GM03348 (cell line): ENCODE measurements around the gene CEP97.
"Not testable (repeated sequence)": the region's sequence is repeated elsewhere in the genome, so short reads cannot be mapped to it uniquely, and the experiment has no call there.

Source experiments
- DNase-seq: peaks from one replicate; pipeline ENCODE4 v3.0.0; 2012; ENCODE audit warnings: low spot score

The CEP97 gene, protein sequence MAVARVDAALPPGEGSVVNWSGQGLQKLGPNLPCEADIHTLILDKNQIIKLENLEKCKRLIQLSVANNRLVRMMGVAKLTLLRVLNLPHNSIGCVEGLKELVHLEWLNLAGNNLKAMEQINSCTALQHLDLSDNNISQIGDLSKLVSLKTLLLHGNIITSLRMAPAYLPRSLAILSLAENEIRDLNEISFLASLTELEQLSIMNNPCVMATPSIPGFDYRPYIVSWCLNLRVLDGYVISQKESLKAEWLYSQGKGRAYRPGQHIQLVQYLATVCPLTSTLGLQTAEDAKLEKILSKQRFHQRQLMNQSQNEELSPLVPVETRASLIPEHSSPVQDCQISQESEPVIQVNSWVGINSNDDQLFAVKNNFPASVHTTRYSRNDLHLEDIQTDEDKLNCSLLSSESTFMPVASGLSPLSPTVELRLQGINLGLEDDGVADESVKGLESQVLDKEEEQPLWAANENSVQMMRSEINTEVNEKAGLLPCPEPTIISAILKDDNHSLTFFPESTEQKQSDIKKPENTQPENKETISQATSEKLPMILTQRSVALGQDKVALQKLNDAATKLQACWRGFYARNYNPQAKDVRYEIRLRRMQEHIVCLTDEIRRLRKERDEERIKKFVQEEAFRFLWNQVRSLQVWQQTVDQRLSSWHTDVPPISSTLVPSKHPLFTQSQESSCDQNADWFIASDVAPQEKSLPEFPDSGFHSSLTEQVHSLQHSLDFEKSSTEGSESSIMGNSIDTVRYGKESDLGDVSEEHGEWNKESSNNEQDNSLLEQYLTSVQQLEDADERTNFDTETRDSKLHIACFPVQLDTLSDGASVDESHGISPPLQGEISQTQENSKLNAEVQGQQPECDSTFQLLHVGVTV

DNA sequence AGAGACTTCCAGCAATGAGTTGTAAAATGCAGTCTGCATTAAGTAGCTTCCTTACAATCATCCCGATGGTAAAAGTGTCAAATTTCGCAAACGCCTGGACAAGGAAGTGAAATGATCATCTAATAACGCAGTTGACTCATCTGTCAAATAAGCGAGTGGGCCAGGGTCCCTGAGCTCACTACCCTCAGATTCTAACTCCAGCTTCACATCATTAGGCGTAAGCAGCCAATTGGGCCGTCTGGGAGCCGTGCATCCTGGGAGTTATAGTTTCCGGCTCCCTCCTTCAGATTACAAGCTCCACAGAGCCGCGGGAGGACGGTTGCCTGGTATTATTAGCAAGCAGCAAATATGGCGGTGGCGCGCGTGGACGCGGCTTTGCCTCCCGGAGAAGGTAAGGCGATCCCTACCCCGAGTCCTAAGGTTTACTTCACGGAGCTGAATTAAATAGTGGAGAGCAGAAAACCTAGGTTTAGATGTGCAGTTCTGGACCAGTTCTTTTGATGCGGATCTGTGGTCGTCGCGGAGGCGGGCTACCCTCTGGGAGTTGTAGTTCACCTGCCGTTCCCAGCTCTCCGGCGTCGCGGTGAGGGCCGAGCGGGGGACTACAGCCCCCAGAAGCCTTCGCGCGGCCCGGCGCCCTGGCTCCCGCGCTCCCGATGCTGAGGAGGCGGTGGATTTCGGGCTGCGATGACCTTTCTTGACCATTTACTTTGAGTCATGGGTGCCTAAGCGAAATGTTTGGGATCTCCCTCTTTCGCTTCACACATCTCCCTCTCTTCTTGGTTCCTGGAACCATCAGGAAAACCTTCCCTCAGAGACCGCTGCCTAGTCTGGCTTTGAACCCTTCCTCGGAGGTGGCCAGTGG, at the start of gene CEP97:
Gene CEP97 (plus strand): TSS at position 286 of the 865 bp plus-strand sequence. CDS start 63 bp downstream, at position 349.
- peak; percentile 91 for DNase-seq

DNA sequence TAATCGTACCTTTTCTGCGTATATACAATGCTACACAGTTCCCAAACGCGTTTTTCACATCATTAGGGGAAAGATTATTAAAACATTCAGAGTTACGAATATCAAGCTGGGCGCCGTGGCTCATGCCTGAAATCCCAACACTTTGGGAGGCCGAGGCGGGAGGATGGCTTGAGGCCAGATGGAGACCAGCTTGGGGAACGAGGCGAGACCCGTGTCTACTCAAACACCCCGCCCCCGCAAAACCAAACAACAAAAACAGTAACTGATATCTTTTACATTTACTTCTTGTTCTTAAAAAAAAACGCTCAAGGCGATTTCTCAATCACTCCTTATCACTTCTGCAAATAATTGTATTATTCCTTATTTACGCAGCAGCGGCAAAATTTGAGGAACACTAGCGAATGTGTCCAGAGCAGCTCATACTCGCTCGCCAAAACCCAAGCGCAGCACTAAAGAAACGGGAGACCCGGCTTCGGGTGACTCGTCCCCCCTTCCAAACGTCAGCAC, 48.7 kb upstream of the CEP97 start:
- no peak for DNase-seq

DNA sequence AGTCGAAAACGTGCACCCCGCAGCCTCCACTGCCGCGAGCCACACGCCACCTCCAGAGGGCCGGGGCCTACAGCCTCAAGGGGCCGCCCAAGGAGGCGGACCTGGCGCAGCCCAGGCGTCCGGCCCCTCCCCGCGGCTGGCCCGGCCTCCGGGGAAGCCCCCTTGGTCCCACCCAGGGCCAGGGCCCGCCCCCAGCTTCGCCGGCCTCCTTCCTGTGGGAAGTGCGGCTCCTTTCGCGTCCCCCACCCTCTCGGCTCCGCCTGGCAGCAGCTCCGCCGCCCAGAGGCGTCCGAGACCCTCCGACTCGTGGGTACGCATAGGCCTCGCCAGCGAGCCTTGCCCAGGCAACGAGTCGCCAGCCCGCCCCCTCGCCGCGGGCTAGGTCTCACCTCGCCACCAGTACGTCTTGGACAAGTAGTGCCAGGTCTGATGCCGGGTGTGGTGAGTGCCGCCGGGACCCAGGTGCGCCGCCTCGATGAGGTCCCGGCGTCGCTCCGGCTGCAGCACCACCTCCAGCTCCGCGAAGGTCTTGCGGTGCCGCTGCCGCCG, 48.1 kb upstream of the CEP97 start:
- peak; percentile 98 for DNase-seq

DNA sequence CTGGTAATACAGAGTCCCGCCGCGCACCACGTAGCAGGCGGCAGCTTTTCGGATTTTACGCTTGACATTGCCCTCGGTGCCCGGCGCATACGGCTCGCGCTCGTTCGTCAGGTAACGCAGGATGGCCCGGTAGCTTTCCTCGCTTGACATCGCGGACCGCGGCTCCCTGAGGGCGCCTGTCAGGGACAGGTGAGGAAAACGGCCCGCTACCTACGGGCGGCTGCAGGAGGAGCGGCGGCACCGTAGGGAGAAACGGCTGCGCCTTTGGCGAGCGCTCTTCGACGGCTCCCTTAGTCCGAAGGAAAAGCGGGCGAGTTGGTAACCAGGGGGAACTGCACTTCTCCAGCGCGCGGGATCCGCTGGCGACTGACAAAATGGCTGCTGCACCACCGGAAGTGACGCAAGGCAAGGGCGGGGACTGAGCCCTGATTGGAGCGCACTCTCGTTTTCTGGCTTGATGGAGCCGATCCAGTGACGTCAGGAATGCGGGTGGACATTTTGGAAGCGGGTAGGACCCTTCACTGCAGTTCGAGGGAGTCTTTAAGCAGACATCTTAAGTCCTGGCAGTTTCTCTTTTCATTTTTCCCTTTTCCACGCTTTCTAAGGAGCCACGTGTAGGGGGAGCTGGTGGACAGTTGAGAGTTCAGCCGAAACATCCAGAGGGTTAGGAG, 47.5 kb upstream of the CEP97 start, which contains the start of gene ZBTB11:
Gene ZBTB11 (minus strand): TSS at position 368 of the 671 bp plus-strand sequence. CDS start 218 bp downstream, at position 150.
- DNase-seq, result peak; percentile 97

DNA sequence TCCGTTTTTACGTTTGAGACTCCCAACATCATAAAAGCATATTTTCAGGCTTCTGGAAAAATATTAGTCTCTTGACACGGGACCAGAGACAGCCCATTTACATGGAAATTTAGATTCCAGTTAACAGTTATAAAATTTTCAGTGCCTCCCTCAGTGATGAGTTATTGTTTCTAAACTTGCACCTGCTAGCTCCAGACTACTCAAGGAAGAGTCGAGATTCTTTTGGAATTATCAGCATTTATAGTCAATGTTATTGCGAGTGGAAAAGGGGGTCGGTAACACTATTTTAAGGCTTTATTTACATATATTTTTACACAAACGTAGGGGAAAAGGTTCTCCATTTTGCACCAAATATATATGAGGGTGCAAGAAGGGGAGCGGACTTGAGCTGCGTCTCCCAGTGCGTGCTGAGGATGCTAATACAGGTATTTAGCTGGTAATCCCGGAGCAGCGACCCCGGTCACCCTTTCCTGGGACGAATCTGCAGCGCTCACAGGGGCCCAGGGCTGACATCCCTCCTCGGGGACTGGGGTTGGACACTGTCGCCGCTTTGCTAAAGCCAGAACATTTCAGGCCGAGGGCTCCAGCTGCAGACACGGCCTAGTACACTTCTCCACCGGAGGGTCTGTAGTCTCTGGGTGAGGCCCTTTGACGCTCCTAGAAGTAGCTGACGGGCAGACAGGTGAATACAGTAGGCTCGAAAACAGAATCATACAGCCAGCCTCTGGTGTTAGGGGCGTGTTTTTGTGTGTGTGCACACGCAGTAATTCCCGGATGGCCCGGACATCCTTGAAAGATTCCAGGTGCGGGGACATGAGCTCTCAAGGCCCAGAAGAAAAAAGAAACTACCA, 46.8 kb upstream of the CEP97 start:
- no peak for DNase-seq

DNA sequence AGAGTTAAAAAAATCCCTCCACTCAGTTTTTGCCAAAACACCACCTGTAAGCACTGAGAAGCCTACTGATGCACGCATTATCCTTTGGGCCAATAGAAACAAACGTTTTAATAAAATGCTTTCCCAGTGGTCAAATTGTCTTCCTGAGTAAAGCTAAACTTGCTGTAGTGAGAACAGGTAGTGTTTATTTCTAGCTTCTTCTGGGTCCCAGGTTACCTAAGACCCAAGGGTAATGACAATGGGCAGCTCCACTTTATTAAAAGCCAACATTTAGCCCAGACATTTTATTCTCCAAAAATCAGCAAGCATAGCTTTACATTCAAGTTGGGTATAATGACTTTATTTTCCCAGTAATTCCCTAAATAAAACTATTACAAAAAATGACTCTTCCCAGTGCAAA, 45.6 kb upstream of the CEP97 start:
- not testable (repeated sequence) for DNase-seq

DNA sequence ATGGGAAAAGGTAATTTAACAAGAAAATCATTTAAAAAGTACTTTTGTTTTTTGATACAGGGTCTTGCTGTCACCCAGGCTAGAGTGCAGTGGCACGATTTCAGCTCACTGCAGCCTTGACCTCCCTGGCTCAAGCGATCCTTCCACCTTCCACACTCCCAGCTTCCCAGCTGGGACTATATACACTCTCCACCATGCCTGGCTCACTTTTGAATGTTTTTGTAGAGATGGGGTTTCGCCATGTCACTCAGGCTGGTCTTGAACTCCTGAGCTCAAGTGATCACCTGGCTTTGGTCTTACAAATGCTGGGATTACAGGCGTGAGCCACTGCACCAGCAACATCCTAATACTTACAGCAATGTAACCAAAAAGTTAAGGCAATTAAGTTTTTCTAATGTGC, 43.9 kb upstream of the CEP97 start:
- no peak for DNase-seq

DNA sequence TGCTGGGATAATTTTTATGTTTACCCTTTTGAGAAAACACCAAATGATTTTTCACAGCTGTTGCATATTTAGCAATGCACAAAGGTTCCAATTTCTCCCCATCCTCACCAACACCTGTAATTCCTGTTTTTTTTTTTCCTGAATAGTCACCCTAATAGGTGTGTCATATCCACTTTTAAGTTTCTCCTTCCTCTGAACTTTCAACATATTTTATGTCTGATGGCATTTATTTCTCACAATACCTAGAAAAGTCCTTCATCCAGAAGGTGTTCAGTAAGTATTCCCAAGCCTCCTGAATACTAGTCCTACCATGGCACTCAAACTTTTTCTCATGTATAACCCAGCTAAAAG, 39.4 kb upstream of the CEP97 start:
- no peak for DNase-seq

DNA sequence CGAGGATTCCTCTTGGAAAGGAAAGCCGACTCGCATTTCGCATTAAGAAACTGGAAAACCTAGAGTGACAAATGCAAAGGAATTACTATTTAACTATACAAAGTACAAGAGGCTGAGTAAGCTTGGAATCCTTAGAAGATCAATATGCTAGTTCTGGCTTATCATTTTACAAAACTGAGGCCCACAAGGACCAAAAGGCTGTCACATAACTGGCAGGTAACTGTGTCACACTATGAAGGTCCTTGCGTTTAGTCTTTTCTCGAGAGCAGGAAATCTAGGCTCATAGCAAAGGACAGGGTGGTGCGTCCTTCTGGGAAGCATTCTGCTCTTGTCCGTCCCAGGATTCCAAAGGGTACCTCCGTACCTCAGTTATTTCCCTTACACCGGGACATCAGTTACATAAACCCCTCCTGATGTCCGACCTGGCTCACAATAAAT, 38.5 kb upstream of the CEP97 start:
- peak; percentile 5 for DNase-seq

DNA sequence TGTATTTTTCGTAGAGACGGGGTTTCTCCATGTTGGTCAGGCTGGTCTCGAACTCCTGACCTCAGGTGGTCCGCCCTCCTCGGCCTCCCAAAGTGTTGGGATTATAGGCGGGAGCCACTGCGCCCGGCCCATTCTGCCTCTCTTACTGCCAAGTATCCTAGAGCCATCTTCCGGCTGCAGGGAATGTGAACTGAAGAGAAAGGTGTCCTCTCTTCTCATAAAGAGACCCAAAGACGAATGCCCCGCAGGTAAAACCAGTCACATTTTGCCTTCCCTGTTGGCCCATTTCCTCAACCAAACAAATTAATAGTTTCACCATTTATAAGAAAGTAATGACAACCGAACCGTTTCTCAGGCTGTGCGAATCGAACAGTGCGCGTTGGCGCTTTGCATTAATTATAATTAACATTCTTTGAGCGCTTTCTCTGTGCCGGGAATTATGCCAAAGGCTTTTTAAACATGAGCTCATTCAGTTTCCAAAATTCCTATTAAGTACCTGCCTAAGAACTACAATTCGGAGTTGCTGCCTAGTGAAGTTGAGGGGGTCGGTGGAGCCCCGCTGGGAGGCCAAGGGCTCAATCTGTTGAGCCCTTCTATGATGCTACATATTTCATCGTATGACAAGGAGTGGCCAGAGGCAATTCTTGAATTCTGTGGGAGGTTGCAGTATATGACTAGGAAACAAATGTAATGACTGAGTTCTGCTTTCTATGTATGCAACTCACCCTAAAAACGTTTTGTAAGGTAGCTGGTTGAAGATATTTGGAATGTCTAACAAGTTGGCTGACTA, 37.1 kb upstream of the CEP97 start:
- DNase-seq, result no peak

DNA sequence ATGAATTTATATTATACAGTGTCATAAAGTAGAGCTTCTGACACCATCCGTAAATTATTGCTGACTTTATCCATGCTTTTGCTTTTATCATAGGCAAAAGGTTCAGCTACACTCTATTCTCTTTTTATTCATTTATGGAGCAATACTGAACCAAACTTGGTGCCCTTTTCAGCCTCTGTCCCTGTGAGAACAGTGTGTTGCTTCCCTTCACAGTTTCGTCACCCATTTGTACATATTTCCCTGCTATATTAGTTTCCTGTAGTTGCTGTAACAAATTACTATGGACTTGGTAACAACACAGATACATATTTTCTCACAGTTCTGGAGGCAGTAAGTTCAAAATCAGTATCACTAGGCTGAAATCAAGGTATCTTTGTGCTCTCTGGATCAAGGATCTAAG, 35.1 kb upstream of the CEP97 start:
- DNase-seq, result no peak

DNA sequence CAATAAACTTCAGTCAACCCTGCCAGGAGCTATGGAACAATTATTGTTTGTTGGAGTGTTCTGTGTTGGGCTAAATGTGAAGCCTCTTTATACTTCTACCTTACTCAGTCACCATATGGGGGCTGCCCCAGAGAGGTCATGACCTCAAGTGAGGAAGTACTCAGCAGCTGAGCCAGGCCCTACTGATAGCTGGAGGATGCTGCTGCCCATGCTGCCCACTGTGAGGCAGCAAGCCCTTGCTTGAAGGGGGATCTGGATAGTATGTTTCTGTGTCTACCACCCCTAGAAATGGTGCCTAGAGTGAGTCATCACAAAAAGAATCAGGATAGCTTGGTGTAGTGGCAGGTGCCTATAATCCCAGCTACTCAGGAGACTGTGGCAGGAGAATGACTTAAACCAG, 33.4 kb upstream of the CEP97 start:
- DNase-seq, result no peak

DNA sequence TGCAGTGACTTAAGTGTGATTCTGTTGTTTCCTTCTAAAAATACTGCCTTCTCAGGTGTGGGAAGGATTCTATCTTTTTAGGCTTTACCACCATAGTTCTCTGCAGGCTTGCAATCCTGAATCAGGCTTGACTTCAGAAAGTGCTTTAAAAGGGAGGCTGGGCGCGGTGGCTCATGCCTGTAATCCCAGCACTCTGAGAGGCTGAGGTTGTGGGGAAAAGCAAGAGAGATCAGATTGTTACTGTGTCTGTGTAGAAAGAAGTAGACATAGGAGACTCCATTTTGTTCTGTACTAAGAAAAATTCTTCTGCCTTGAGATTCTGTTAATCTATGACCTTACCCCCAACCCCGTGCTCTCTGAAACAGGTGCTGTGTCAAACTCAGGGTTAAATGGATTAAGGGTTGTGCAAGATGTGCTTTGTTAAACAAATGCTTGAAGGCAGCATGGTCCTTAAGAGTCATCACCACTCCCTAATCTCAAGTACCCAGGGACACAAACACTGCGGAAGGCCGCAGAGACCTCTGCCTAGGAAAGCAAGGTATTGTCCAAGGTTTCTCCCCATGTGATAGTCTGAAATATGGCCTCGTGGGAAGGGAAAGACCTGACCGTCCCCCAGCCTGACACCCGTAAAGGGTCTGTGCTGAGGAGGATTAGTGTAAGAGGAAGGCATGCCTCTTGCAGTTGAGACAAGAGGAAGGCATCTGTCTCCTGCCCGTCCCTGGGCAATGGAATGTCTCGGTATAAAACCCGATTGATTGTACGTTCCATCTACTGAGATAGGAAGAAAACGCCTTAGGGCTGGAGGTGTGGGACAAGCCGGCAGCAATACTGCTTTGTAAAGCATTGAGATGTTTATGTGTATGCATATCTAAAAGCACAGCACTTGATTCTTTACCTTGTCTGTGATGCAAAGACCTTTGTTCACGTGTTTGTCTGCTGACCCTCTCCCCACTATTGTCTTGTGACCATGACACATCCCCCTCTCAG, 32.4 kb upstream of the CEP97 start:
- not testable (repeated sequence) for DNase-seq

DNA sequence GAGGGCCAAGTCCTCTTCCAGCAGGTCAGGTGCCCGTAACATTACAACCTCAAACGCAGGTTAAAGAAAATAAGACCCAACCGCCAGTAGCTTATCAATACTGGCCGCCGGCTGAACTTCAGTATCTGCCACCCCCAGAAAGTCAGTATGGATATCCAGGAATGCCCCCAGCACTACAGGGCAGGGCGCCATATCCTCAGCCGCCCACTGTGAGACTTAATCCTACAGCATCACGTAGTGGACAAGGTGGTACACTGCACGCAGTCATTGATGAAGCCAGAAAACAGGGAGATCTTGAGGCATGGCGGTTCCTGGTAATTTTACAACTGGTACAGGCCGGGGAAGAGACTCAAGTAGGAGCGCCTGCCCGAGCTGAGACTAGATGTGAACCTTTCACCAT, 30.9 kb upstream of the CEP97 start:
- peak; percentile 21 for DNase-seq

DNA sequence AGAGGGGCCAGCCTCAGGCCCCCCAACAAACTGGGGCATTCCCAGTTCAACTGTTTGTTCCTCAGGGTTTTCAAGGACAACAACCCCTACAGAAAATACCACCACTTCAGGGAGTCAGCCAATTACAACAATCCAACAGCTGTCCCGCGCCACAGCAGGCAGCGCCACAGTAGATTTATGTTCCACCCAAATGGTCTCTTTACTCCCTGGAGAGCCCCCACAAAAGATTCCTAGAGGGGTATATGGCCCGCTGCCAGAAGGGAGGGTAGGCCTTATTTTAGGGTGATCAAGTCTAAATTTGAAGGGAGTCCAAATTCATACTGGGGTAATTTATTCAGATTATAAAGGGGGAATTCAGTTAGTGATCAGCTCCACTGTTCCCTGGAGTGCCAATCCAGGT, 29.6 kb upstream of the CEP97 start:
- DNase-seq, result not testable (repeated sequence)

DNA sequence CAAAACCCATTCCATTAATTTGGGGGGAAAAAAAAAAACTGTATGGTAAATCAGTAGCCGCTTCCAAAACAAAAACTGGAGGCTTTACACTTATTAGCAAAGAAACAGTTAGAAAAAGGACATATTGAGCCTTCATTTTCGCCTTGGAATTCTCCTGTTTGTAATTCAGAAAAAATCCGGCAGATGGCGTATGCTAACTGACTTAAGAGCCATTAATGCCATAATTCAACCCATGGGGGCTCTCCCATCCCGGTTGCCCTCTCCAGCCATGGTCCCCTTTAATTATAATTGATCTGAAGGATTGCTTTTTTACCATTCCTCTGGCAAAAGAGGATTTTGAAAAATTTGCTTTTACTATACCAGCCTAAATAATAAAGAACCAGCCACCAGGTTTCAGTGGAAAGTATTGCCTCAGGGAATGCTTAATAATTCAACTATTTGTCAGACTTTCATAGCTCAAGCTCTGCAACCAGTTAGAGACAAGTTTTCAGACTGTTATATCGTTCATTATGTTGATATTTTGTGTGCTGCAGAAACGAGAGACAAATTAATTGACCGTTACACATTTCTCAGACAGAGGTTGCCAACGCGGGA, 28.5 kb upstream of the CEP97 start:
- DNase-seq, result peak; percentile 16
